Measurements from ENCODE around the gene AFAP1L2. TPM values are rescaled to one million over a fixed set of nuclear protein-coding genes. Genes with fewer than 3 reads are reported as not detected.

The AFAP1L2 gene
- total RNA-seq, 1 donor = 0.18 TPM

DNA sequence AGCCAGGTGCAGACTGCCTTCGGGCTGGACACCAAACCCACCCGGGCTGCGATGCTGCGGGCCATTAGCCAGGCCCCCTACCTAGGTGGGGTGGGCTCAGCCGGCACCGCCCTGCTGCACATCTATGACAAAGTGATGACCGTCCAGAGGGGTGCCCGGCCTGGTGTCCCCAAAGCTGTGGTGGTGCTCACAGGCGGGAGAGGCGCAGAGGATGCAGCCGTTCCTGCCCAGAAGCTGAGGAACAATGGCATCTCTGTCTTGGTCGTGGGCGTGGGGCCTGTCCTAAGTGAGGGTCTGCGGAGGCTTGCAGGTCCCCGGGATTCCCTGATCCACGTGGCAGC is 115.2 kb downstream of the AFAP1L2 start:
- TF ChIP-seq CTCF (IDR thresholded peaks at IDR 0.05; ENCODE audit: insufficient read depth, low read length) = no peak
- no peak for DNase-seq (ENCODE audit: low read depth)

DNA sequence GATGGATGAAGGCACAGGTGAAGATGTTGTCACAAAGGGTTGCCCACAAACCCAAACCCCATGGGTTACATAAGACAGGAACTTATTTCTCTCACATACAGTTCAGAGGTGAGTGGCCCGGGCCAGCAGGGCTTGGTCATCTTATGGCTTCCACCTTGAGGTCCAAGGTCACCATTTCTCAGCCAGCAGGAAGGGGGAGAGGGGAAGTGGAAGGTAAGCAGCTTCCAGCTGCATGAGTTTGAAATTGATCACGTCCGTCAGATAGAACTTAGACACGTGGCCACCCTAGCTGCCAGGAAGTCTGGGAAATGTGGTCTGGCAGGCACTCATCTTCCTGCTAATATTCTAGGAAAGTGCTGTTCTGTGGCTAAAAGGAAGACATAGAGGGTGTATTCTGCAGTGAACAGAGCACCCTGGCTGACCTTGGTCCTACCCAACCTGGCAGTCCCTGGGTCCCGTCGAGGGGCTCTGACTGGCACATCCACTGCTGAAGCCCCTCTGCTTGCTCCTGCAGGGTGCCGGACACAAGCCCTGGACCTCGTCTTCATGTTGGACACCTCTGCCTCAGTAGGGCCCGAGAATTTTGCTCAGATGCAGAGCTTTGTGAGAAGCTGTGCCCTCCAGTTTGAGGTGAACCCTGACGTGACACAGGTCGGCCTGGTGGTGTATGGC is 115.7 kb downstream of the AFAP1L2 start:
- no peak for DNase-seq (ENCODE audit: low read depth)
- TF ChIP-seq CTCF (IDR thresholded peaks at IDR 0.05; ENCODE audit: insufficient read depth, low read length) = no peak
- H3K4me3 ChIP-seq (ENCODE audit: low read depth, low read length) = no peak overlapping the region

More for the DNA sequence above, 115.2 kb downstream of the AFAP1L2 start:
- no peak overlapping the region for H3K4me3 ChIP-seq (ENCODE audit: low read depth, low read length)

DNA sequence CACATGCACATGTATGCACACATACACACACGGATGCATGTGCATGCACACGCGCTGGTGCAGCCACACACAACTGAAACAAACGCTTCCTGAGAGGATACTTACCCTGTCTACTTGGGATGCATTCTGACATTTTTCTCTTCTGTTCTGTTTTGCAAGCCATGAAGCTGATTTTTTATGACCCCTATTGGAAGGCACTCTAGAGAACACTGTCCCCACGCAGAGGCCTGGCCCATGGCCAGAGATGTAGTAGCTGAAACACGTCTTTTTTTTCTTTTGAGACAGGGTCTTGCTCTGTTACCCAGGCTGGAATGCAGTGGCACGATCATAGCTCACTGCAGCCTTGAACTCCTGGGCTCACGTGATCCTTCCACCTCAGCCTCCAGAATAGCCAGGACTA is 117.4 kb downstream of the AFAP1L2 start:
- H3K4me3 ChIP-seq (ENCODE audit: low read depth, low read length) = no peak overlapping the region
- no peak for DNase-seq (ENCODE audit: low read depth)
- no peak for TF ChIP-seq CTCF (IDR thresholded peaks at IDR 0.05; ENCODE audit: insufficient read depth, low read length)

DNA sequence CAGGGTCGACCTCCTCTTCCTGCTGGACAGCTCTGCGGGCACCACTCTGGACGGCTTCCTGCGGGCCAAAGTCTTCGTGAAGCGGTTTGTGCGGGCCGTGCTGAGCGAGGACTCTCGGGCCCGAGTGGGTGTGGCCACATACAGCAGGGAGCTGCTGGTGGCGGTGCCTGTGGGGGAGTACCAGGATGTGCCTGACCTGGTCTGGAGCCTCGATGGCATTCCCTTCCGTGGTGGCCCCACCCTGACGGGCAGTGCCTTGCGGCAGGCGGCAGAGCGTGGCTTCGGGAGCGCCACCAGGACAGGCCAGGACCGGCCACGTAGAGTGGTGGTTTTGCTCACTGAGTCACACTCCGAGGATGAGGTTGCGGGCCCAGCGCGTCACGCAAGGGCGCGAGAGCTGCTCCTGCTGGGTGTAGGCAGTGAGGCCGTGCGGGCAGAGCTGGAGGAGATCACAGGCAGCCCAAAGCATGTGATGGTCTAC is 118.3 kb downstream of the AFAP1L2 start:
- no peak for DNase-seq (ENCODE audit: low read depth)
- no peak for TF ChIP-seq CTCF (IDR thresholded peaks at IDR 0.05; ENCODE audit: insufficient read depth, low read length)
- H3K4me3 ChIP-seq (ENCODE audit: low read depth, low read length) = no peak overlapping the region

GRCh38 chr10:114284346-114285071 is 119.8 kb downstream of the AFAP1L2 start:
- DNase-seq (ENCODE audit: low read depth) = no peak
- H3K4me3 ChIP-seq (ENCODE audit: low read depth, low read length) = no peak overlapping the region
- no peak for TF ChIP-seq CTCF (IDR thresholded peaks at IDR 0.05; ENCODE audit: insufficient read depth, low read length)

GRCh38 chr10:114283535-114284234 is 120.6 kb downstream of the AFAP1L2 start:
- no peak overlapping the region for H3K4me3 ChIP-seq (ENCODE audit: low read depth, low read length)
- no peak for DNase-seq (ENCODE audit: low read depth)
- no peak for TF ChIP-seq CTCF (IDR thresholded peaks at IDR 0.05; ENCODE audit: insufficient read depth, low read length)
